Measurements from ENCODE around the gene LCLAT1. TPM values are rescaled to one million over a fixed set of nuclear protein-coding genes. Genes with fewer than 3 reads are reported as not detected.

Gene LCLAT1
- total RNA-seq, 1 donor from 2014 or later = 21.6 TPM

DNA sequence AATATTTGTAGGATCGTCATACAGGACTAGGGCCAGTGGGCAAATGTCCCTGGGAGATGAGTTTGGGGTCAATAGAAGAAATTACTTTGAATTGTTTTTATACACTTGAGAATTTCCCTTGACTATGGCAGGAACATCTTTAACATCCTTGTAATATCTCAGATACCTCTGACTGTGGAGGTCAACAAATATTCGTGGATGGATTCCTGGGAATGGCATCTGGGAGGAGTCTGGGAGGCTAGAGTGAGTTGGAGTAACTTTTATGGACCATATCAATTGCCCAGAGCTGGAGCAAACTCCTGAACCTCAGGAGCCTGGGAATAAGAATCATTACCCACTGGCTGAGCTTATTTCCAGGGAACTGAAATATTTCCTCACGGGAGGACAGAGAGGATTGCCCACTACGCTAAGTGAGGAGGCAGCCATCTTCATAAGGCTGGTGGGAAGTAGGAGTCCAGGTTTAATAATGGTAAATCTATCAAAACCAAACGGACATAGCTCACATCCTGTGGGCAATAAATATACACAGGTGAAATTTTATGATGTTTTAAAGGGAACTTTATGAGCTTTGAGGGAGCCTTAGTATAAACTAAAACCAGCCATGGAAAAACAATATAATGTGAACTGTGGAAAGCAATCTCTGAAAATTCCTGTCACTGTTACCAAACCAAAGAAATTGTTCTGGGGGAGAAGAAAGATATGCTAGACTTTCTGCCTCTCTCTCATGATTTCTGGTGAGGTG lies 44.4 kb upstream of the LCLAT1 start:
- no peaks in the 10 kb centered on the region for H3K9me3 ChIP-seq (ENCODE audit: low read depth)
- H3K4me2 ChIP-seq = no peak overlapping the region
- H4K20me1 ChIP-seq (ENCODE audit: low read depth) = no peaks in the 10 kb centered on the region
- peaks cover 23% of the 10 kb centered on the region for H3K4me1 ChIP-seq
- H2AFZ ChIP-seq (replicated peaks) = no peak overlapping the region
- no peak overlapping the region for H3K27ac ChIP-seq
- H3K9ac ChIP-seq = no peak overlapping the region
- TF ChIP-seq EZH2phosphoT487 (IDR thresholded peaks at IDR 0.05) = no peak
- no peak for TF ChIP-seq EZH2 (IDR thresholded peaks at IDR 0.05)
- TF ChIP-seq CTCF (IDR thresholded peaks at IDR 0.05) = no peak
- Mint-ChIP-seq H3K27ac (no peak overlapping the region), H3K36me3 (no peaks in the 10 kb centered on the region), H3K4me1 (peaks cover 28% of the 10 kb centered on the region), H3K4me3 (no peak overlapping the region), H3K9me3 (peaks cover 5% of the 10 kb centered on the region), H3K27me3 (ENCODE audit: insufficient read depth, low read depth) (peaks cover 2% of the 10 kb centered on the region)
- H3K27me3 ChIP-seq = no peaks in the 10 kb centered on the region
- no peaks in the 10 kb centered on the region for H3K79me2 ChIP-seq (ENCODE audit: low read depth)
- H3K36me3 ChIP-seq = no peaks in the 10 kb centered on the region
- H3F3A ChIP-seq (ENCODE audit: low read depth) = peaks cover 14% of the 10 kb centered on the region
- no peak for DNase-seq (ENCODE audit: low spot score)
- H3K4me3 ChIP-seq = no peak overlapping the region

DNA sequence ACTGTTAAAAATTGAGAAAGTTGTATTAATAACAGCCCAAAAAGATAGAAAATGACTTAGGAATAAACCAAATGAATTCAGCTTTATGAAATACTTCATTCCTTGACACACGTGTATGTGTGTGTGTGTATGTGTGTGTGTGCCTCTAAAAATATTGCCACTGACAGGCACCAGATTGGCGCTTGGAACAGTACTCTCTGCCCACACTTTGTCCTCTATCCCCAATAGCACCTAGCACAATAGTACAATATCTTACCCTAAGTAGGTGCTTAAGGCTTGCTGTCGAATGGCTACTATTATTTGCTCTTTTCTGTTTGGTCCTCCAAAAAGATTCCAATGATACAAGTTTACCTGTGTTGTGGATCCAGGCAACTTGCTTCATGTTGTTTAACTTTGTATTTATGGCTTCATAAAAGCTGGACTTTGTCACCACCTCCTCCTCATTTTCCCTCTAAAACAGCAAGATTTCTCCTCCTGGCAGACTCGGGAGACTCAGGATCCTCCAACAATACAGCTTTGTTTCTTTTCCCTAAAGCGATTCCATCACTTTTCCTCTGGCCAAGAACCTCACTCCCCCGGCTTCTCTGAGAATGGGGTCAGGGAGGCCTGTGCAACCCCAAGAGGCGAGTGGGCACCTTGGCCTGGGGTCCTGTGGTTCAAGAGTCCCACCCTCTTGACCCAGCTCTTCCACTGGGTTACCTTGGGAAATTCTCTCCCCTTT lies 43.3 kb upstream of the LCLAT1 start:
- no peak overlapping the region for H2AFZ ChIP-seq (replicated peaks)
- Mint-ChIP-seq H3K4me3 (no peak overlapping the region), H3K4me1 (peaks cover 38% of the 10 kb centered on the region), H3K9me3 (peaks cover 5% of the 10 kb centered on the region), H3K36me3 (no peaks in the 10 kb centered on the region), H3K27ac (peak overlapping the region; percentile 59), H3K27me3 (ENCODE audit: insufficient read depth, low read depth) (peaks cover 7% of the 10 kb centered on the region)
- H3K36me3 ChIP-seq = no peaks in the 10 kb centered on the region
- no peak overlapping the region for H3K9ac ChIP-seq
- H3K27ac ChIP-seq = peak overlapping the region; percentile 25
- H3F3A ChIP-seq (ENCODE audit: low read depth) = peaks cover 14% of the 10 kb centered on the region
- H3K4me1 ChIP-seq = peaks cover 28% of the 10 kb centered on the region
- no peak for TF ChIP-seq EZH2 (IDR thresholded peaks at IDR 0.05)
- no peak for TF ChIP-seq EZH2phosphoT487 (IDR thresholded peaks at IDR 0.05)
- TF ChIP-seq CTCF (IDR thresholded peaks at IDR 0.05) = no peak
- no peaks in the 10 kb centered on the region for H3K27me3 ChIP-seq
- no peaks in the 10 kb centered on the region for H3K79me2 ChIP-seq (ENCODE audit: low read depth)
- DNase-seq (ENCODE audit: low spot score) = no peak
- peak overlapping the region; percentile 58 for H3K4me2 ChIP-seq
- H3K9me3 ChIP-seq (ENCODE audit: low read depth) = no peaks in the 10 kb centered on the region
- no peaks in the 10 kb centered on the region for H4K20me1 ChIP-seq (ENCODE audit: low read depth)
- no peak overlapping the region for H3K4me3 ChIP-seq

- H3K4me1 Mint-ChIP-seq = peaks cover 40% of the 10 kb centered on the region
- no peaks in the 10 kb centered on the region for H3K27me3 ChIP-seq
- peaks cover 32% of the 10 kb centered on the region for H3K4me1 ChIP-seq
- no peak overlapping the region for H3K27ac Mint-ChIP-seq
- no peaks in the 10 kb centered on the region for H3K36me3 Mint-ChIP-seq
- no peaks in the 10 kb centered on the region for H3K9me3 ChIP-seq (ENCODE audit: low read depth)
- peak; percentile 52 for DNase-seq (ENCODE audit: low spot score)
- peaks cover 14% of the 10 kb centered on the region for H3F3A ChIP-seq (ENCODE audit: low read depth)
- no peaks in the 10 kb centered on the region for H4K20me1 ChIP-seq (ENCODE audit: low read depth)
- peaks cover 7% of the 10 kb centered on the region for H3K27me3 Mint-ChIP-seq (ENCODE audit: insufficient read depth, low read depth)
- H3K9me3 Mint-ChIP-seq = peaks cover 5% of the 10 kb centered on the region
- TF ChIP-seq EZH2 (IDR thresholded peaks at IDR 0.05) (no peak), EZH2phosphoT487 (IDR thresholded peaks at IDR 0.05) (no peak), CTCF (IDR thresholded peaks at IDR 0.05) (no peak)
- H3K4me3 ChIP-seq = no peak overlapping the region
- H3K79me2 ChIP-seq (ENCODE audit: low read depth) = no peaks in the 10 kb centered on the region
- no peaks in the 10 kb centered on the region for H3K36me3 ChIP-seq
- peak overlapping the region; percentile 58 for H3K4me2 ChIP-seq
- no peak overlapping the region for H3K9ac ChIP-seq
- no peak overlapping the region for H3K4me3 Mint-ChIP-seq
- peak overlapping the region; percentile 25 for H3K27ac ChIP-seq
- H2AFZ ChIP-seq (replicated peaks) = peak overlapping the region; percentile 3
Observed at GRCh38 chr2:30404319-30405259, 42.5 kb upstream of the LCLAT1 start.
